Measurements from ENCODE around the gene MYRFL.

Gene MYRFL

DNA sequence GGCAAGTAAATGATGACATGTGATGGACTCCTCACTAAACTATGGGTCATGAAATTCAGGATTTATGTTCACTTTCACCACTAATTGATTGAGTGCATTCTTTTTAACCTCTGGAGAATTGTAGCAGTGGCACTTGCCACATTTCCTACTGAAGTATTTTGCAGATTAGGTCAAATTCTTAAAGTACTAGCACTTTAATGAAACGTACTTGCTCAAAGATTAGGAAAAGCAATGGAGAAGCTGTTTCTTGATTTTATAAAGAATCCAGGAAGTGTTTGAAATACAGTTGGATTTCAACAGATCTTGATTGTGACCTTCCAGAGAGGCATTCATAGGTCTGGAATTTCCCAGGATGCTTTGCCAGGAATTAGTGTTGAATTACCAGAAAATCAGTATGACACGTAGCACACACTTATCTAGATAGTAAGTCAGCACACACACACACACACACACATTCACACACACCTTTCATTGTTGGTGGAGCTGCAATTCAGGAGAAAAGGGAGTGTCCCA lies 162.6 kb downstream of the MYRFL start:
- TF ChIP-seq ZNF8 (CRISPR knock-in tag; IDR thresholded peaks at IDR 0.05) (no peak), TSHZ2 (CRISPR knock-in tag; IDR thresholded peaks at IDR 0.05) (peak; percentile 75), TCF4 (CRISPR knock-in tag; IDR thresholded peaks at IDR 0.05; ENCODE audit: borderline replicate concordance) (peak; percentile 43; the same call in 1 of the 2 replicates), ZC3H10 (CRISPR knock-in tag; IDR thresholded peaks at IDR 0.05) (no peak), CSDC2 (CRISPR knock-in tag; IDR thresholded peaks at IDR 0.05) (0 out of 2 replicates have a peak, but pooled peaks have one; percentile 86), POU6F1 (CRISPR knock-in tag; IDR thresholded peaks at IDR 0.05; ENCODE audit: borderline replicate concordance, low read depth) (peak; percentile 51; the same call in 1 of the 2 replicates), SNAI2 (CRISPR knock-in tag; IDR thresholded peaks at IDR 0.05) (peak; percentile 81), GLIS3 (CRISPR knock-in tag; IDR thresholded peaks at IDR 0.05) (no peak), ARNTL (CRISPR knock-in tag; IDR thresholded peaks at IDR 0.05; ENCODE audit: borderline replicate concordance, low read depth) (no peak), ISL1 (CRISPR knock-in tag; IDR thresholded peaks at IDR 0.05) (peak; percentile 100), ZNF70 (CRISPR knock-in tag; IDR thresholded peaks at IDR 0.05) (no peak), PATZ1 (CRISPR knock-in tag; IDR thresholded peaks at IDR 0.05; ENCODE audit: borderline replicate concordance) (peak; percentile 72; the same call in 1 of the 2 replicates), ESRRG (CRISPR knock-in tag; IDR thresholded peaks at IDR 0.05) (0 out of 2 replicates have a peak, but pooled peaks have one; percentile 15)
- TF ChIP-seq, protein P1, sequence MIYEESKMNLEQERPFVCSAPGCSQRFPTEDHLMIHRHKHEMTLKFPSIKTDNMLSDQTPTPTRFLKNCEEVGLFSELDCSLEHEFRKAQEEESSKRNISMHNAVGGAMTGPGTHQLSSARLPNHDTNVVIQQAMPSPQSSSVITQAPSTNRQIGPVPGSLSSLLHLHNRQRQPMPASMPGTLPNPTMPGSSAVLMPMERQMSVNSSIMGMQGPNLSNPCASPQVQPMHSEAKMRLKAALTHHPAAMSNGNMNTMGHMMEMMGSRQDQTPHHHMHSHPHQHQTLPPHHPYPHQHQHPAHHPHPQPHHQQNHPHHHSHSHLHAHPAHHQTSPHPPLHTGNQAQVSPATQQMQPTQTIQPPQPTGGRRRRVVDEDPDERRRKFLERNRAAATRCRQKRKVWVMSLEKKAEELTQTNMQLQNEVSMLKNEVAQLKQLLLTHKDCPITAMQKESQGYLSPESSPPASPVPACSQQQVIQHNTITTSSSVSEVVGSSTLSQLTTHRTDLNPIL (CRISPR knock-in tag; IDR thresholded peaks at IDR 0.05; ENCODE audit: low read depth): peak; percentile 74; the same call in 1 of the 2 replicates
- TF ChIP-seq, protein P2, sequence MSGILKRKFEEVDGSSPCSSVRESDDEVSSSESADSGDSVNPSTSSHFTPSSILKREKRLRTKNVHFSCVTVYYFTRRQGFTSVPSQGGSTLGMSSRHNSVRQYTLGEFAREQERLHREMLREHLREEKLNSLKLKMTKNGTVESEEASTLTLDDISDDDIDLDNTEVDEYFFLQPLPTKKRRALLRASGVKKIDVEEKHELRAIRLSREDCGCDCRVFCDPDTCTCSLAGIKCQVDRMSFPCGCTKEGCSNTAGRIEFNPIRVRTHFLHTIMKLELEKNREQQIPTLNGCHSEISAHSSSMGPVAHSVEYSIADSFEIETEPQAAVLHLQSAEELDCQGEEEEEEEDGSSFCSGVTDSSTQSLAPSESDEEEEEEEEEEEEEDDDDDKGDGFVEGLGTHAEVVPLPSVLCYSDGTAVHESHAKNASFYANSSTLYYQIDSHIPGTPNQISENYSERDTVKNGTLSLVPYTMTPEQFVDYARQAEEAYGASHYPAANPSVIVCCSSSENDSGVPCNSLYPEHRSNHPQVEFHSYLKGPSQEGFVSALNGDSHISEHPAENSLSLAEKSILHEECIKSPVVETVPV (CRISPR knock-in tag; IDR thresholded peaks at IDR 0.05): peak; percentile 49; the same call in 1 of the 2 replicates
- peak; percentile 81 for ATAC-seq

GRCh38 chr12:69988481-69989321 lies 163.7 kb downstream of the MYRFL start:
- ATAC-seq: peak; percentile 62
- TF ChIP-seq ISL1 (CRISPR knock-in tag; IDR thresholded peaks at IDR 0.05) (peak; percentile 86), ZNF8 (CRISPR knock-in tag; IDR thresholded peaks at IDR 0.05) (no peak)

- no peak for ATAC-seq
- TF ChIP-seq ZC3H10 (CRISPR knock-in tag; IDR thresholded peaks at IDR 0.05) (no peak), ISL1 (CRISPR knock-in tag; IDR thresholded peaks at IDR 0.05) (no peak)
Measured at GRCh38 chr12:69991690-69992288, 166.8 kb downstream of the MYRFL start.

- ATAC-seq: no peak
- TF ChIP-seq ZC3H10 (CRISPR knock-in tag; IDR thresholded peaks at IDR 0.05): no peak
- no peak for TF ChIP-seq PPARA (CRISPR knock-in tag; IDR thresholded peaks at IDR 0.05; ENCODE audit: borderline replicate concordance)
- TF ChIP-seq BACH2 (CRISPR knock-in tag; IDR thresholded peaks at IDR 0.05; ENCODE audit: borderline replicate concordance): no peak
- TF ChIP-seq PATZ1 (CRISPR knock-in tag; IDR thresholded peaks at IDR 0.05; ENCODE audit: borderline replicate concordance): no peak
- TF ChIP-seq CSDC2 (CRISPR knock-in tag; IDR thresholded peaks at IDR 0.05): no peak
- no peak for TF ChIP-seq TCF4 (CRISPR knock-in tag; IDR thresholded peaks at IDR 0.05; ENCODE audit: borderline replicate concordance)
- TF ChIP-seq ARNTL (CRISPR knock-in tag; IDR thresholded peaks at IDR 0.05; ENCODE audit: borderline replicate concordance, low read depth): no peak
- TF ChIP-seq TOX (CRISPR knock-in tag; IDR thresholded peaks at IDR 0.05; ENCODE audit: borderline replicate concordance): no peak
- no peak for TF ChIP-seq ZNF565 (CRISPR knock-in tag; conservative IDR thresholded peaks at IDR 0.05; ENCODE audit: low read depth)
Measured at GRCh38 chr12:69993433-69993832, 168.4 kb downstream of the MYRFL start.
